ENCODE data around the gene MAPK8IP3.

GRCh38 chr16:1734816-1735215, 28.8 kb downstream of the MAPK8IP3 start:
- no peak for TF ChIP-seq CTCF (IDR thresholded peaks at IDR 0.05; ENCODE audit: insufficient read depth, low read length)
- TF ChIP-seq POLR2AphosphoS5 (IDR thresholded peaks at IDR 0.05; ENCODE audit: low read depth): no peak
- TF ChIP-seq SPI1 (IDR thresholded peaks at IDR 0.05; ENCODE audit: borderline replicate concordance, low read depth): no peak
- TF ChIP-seq REST (IDR thresholded peaks at IDR 0.05; ENCODE audit: insufficient replicate concordance, low read depth): no peak
- no peak for TF ChIP-seq GABPA (IDR thresholded peaks at IDR 0.05; ENCODE audit: low read depth)
